NT2/D1 (cell line): Measurements from ENCODE around the gene FKBP14.

ENCODE experiments used
- YY1 ChIP-seq: IDR thresholded peaks from 2 replicates; pipeline ENCODE4 v1.6.1; 2011; ENCODE audit not compliant: insufficient read length, insufficient read depth
- ZNF274 ChIP-seq: IDR thresholded peaks from 2 replicates; pipeline ENCODE4 v1.6.1; 2011; ENCODE audit warnings: mild to moderate bottlenecking, low read depth, low read length

- TF ChIP-seq YY1 (no peak), ZNF274 (no peak)
Measured at GRCh38 chr7:30048582-30048981, 22.1 kb upstream of the FKBP14 start.
